GM18907 (cell line): ENCODE results near the gene TKTL2.
A peak's percentile ranks its signal among the peaks of the same experiment; 100 is the strongest.

ENCODE experiments used
- ATAC-seq: cut with Tn5 transposase; IDR thresholded peaks from one replicate; pipeline ENCODE4 v1.9.1; 2021; ENCODE audit warnings: mild to moderate bottlenecking, moderate library complexity; ENCODE audit not compliant: unreplicated experiment

Gene TKTL2, protein sequence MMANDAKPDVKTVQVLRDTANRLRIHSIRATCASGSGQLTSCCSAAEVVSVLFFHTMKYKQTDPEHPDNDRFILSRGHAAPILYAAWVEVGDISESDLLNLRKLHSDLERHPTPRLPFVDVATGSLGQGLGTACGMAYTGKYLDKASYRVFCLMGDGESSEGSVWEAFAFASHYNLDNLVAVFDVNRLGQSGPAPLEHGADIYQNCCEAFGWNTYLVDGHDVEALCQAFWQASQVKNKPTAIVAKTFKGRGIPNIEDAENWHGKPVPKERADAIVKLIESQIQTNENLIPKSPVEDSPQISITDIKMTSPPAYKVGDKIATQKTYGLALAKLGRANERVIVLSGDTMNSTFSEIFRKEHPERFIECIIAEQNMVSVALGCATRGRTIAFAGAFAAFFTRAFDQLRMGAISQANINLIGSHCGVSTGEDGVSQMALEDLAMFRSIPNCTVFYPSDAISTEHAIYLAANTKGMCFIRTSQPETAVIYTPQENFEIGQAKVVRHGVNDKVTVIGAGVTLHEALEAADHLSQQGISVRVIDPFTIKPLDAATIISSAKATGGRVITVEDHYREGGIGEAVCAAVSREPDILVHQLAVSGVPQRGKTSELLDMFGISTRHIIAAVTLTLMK

DNA sequence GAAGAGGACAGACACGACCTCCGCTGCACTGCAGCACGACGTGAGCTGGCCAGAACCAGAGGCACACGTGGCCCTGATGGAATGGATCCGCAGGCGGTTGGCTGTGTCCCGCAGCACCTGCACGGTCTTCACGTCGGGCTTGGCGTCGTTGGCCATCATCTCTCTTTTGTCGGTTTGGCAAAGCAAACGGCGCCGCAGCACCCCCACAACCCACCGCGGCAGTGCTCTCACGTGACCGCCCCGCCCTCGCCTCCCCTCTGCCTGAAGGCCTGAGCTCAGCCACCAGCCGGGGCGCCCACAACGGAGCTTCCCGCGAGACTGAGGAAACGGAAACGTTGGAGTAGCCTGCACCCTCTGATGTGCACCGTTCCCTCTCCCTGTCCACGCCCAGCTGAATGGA, at the start of gene TKTL2:
TKTL2 (minus strand) TSS at position 179 of the 400 bp plus-strand sequence; CDS start at position 159, 20 bp downstream.
- no peak for ATAC-seq

DNA sequence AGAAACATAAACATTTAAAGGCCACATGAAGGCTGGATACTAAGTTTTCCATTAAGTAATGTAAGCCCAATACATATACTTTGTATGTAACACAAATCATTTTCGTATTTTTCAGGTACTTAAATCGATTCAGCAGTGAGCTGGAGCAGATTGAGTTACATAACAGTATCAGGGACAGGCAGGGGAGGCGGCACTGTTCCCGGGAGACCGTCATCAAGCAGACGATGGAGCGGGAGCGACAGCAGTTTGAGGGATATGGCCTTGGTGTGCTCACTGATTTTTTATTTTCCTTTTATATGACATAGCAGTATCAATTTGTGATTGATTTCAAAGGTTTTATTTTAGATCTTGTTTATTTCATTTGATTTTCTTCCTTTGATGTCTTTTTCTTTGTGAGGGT, 41.6 kb upstream of the TKTL2 start:
- no peak for ATAC-seq

DNA sequence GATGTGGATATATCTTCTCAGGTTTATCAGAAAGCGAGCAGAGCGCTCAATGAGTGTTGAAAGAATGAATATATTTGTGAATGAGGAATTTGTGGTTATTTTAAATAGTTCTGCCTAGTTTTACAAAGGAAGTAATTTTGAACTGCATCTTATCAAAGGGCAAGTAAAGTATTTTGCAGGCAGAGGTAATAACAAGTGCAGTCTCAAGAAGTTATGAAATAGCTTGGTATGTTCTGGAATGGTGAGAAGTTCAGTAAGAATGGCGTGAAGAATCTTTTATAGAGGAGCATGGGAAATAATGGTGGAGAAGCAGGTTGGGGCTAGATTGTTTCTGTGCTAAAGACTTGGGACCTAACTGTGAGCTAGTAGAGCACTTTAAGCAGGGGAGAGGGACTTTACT, 31.8 kb upstream of the TKTL2 start:
- no peak for ATAC-seq

DNA sequence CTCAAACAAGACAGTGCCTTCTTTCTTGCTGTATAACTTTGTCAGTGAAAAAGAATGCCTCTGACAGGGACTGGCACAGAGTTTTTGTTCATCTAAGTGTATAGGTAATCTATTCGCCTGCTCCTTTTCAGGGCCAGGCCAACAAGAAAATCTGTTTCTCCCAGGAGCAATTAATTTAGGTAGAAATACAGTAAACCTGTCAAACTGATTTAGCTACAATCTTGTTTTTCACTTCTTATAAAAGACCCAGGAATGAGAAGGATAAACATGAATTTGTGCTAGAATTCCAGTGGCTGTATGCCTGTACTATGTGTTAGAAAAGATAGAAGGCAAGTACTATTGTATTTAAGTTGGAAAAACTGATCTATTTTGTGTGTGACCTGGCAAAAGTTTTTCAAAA, 27.0 kb upstream of the TKTL2 start:
- no peak for ATAC-seq

DNA sequence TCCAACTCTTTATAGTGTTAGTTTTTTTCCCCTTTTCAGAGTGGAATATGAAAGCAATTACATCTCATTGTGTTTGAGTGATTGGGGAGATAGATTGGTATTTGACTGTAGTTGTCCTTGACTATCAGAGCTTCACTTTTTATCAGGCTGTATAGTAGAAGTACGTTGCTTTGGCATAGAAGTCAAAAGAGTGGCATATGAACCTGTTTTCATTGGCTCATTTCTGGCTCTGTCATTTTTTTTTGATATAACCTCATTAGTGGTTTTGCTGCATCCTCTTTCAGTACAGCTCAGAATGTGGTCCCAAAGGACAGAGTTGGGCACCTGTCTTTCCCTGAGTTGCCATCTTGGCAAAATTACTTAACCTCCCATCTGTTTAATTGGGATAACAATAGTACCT, 22.3 kb upstream of the TKTL2 start:
- peak; percentile 40 for ATAC-seq

DNA sequence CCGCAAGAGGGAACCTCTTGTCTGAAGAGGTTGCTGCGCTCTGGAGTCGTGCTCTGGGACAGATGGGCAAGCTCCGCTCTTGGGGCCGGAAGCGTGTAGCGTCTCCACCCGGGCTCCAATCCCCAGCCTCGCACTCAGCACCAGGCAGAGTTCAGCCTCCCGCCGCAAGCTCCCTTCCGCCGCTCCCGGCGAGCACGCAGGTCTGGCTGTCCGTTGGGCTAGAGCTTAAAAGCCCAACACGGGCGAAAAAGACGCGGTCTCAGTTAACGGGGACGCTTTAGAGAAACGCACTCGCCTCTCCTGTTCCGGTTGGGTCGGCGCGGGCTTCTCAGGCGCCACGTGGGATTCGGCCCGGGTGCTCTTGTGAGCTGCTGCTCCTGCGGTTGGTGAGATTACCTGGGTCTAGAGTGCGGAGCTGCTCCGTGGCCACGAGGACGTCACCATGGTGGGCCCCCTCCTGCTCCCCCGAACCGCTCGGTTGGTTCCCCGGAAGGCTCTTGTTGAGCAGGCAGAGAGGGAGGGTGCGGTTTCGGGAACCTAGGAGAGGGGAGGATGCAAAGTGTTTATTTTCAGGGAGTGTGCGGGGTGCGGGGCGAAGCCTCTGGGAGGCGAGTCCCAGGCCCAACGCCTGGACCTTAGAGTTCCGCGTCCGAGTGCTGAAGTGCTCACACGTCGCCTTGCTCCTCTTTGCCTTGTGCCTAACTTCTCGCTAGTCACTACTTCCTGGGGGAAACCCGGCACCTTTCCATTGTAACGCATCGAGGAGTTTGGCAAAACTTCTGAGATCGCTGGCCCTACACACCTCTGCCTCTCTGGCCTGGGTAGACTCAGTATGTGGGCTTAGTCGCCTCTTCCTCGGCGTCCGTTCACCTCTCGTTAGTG, 21.0 kb upstream of the TKTL2 start, which contains the start of gene TMA16:
TMA16 (plus strand) TSS at position 331 of the 882 bp plus-strand sequence; CDS start at position 443, 112 bp downstream.
- ATAC-seq = peak; percentile 93

DNA sequence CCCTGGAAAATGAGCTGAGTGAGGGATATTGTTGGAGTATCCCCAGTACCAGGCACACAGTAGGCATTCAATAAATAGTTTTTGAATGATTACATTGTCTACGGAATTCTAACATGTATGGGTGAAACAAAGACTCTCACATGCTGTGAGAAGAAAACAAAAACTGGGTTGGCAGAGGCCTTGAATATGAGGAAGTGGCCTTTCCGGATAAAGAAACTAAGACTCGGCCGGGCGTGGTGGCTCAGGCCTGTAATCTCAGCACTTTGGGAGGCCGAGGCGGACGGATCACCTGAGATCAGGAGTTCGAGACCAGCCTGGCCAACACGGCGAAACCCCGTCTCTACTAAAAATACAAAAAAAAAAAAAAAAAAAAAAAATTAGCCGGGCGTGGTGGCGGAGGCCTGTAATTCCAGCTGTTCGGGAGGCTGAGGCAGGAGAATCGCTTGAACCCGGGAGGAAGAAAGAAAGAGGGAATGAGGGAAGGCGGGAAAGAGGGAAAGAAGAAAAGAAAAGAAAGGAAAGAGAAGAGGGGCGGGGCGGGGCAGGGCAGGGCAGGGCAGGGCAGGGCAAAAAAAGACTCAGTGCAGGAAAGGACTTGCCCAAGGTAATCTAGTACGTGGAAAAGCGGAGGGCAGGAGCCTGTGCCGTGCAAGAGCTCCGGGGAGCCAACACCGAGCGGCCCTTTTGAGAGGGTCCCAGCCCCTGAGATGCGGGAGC, 20.2 kb upstream of the TKTL2 start:
- no peak for ATAC-seq

DNA sequence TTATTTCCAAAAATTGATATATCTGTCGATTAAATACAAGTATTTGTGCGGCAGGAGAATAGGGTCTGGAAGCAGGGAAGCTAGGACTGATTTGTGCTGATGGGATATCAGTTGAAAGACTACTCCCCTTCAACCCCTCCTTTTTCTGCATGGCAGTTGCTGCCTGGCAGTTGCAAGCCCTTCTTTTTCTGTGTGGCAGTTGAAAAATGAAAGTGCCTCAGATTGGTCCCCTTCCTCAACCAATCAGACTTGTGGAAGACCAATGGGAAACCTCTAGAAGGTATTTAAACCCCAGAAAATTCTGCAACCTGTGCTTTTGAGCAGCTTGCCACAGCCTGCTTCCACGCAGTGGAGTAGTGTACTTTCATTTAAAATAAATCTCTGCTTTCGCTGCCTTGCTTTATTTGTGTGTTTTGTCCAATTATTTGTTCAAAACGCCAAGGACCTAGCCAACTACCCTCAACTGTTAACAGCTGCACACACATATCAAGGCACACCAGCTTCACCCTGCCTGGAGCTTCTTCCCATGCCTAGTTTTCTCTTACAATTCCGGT, 19.5 kb upstream of the TKTL2 start:
- ATAC-seq = no peak

DNA sequence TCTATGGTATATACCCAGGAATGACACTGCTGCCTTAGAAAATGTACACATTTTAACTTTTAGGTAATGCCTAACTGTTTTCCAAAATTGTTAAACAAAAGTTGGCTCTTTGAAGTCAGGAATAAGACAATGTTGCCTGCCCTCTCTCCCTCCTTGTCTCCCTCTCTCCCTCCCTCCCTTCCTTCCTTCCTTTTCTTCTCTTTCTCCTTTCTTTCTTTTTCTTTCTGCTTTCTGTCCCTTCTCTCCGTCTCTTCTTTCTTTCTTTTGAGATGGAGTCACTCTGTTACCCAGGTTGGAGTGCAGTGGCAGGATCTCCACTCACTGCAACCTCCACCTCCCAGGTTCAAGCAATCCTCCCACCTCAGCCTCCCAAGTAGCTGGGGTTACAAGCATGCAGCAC, 16.4 kb upstream of the TKTL2 start:
- ATAC-seq = no peak

DNA sequence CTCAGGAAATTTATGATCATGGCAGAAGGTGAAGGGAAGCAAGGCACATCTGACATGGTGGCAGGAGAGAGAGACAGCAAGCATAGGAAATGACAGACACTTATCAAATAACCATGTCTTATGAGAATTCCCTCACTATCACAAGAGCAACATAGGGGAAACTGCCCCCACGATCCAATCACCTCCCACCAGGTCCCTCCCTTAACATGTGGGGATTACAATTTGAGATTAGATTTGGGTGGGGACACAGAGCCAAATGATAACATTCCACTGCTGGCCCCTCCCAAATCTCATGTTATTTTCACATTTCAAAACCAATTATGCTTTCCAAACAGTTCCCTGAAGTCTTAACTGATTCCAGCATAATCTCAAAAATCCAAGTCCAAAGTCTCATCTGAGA, 12.8 kb upstream of the TKTL2 start:
- ATAC-seq = no peak

DNA sequence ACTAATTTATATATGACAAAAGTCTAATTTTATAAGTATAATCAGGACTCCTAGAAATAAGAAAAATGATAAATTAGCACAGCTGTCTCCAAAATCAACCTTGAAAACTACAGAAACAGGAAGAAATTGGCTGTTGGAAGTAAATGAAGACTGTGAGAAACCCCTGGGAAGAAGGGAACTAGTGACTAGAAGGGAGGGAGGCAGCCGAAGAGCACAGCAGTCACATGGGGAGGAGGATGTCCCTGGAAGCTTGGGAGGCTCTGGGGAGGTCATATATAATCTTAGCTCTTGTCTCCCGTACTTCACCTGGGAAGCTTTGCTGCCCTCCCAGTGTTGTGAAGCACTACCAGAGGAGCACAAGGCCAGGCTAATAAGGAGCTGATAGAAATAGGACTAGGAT, 12.0 kb upstream of the TKTL2 start:
- no peak for ATAC-seq

DNA sequence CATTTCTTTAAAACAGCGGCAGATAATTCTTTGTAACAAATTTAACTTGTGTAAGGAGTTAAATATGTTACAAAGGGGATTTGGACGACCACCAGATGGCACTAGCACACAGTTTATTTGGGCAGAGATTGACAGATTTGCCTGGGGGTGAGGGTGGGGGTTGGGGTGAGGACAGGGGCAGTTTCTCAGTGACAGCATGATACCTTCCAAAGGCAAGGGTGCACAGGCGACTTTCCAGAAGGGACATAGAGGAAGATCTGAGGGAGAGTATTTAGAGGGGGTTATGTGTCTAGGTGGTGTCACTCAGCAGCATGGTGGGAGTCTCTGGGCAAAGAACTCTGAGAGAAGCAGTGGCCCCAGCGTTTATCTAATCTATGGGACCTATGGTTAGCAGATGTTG, 11.4 kb upstream of the TKTL2 start:
- peak; percentile 69 for ATAC-seq

DNA sequence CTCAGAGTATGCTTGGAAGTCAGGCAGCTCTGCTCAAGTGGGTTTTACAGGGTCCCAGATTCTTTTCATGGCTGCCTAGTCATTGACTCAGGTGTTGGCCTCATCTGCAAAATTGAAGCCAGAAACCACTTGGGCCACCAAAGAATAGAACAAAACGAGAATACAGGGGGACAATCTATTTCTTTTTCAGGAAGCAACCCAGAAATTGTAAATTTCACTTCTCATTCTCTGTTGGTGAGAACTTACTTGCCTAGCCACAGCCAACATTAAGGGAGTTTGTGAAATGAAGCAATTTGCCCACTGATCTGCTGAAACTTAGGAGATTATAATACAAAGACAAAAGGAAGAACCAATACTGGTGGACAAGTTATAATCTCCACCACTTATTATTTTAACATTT, 8.6 kb upstream of the TKTL2 start:
- peak; percentile 62 for ATAC-seq

DNA sequence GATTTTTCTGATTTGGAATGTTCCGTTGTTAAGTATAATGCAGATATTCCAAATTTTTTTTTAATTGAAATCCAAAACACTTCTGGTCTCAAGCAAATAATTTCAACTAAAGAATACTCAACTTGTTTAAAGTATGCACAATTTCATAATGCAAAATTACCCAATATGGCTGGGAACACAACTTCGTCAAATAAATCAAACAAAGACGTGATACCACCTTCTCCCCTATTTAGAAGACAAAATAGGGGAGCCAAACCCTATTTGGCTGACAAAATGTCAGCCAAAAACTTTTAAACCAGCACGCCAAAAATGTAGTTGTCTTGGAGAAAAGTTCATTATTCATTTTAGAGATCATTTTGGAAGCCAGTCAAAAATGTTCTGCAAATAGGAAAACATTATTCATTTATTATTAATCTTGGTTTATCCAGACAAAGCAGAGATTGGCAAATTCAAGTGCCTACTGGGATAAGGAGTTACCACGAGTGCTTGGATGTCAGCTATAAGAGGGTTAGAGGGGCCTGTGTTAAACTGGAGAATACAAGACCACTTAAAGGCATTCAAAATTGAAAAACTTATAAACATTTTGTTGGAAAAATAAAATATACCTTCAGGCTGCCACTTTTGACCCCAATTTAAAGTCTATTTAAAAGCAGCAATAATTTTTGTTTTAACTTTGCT, 3.3 kb upstream of the TKTL2 start:
- ATAC-seq = no peak

DNA sequence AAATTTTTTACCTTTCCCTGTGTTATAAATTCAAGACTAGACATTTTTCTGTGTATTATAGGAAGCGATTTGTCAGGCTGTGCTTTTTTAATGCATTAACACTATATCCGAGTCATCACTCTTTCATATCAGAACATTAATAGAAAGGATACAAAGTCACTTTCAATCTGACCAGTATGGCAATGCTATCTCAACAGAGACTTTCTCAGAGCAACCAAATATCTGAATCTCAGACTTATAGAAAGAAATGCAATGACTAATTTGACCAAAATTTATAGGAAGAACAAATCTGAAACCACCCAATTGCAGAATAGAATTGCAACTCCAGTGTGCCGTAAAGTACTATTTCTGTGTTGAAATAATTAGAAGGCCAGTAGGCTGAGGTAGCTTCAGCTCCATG, 473 bp upstream of the TKTL2 start:
- ATAC-seq = peak; percentile 62

DNA sequence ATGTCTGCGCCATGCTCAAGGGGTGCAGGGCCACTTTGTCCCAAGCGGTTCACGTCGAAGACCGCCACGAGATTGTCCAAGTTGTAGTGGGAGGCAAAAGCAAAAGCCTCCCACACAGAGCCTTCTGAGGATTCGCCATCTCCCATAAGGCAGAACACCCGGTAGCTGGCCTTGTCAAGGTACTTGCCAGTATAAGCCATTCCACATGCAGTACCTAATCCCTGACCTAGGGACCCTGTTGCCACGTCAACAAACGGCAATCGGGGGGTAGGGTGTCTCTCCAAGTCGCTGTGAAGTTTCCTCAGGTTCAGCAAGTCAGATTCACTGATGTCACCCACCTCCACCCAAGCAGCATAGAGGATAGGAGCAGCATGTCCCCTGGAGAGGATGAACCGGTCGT, 424 bp downstream of the TKTL2 start:
- no peak for ATAC-seq

DNA sequence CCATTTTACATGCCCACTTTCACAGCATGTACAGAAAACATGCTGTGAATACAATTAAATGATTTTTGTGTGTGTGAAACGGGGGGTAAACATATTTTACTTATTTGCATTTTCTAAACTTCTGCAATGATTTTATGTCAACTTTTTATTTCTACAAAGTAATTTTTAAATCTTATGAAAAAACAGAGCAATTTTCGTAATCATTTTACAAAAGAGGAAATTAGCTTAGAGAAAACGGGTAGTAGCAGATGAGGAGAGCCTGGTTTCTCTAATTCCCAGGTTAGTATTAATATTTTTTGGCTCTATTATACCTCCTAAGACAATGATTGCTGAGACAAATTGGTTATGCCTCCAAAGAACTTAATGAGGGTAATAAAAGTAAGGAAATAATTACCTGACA, 3.2 kb downstream of the TKTL2 start:
- ATAC-seq = no peak

DNA sequence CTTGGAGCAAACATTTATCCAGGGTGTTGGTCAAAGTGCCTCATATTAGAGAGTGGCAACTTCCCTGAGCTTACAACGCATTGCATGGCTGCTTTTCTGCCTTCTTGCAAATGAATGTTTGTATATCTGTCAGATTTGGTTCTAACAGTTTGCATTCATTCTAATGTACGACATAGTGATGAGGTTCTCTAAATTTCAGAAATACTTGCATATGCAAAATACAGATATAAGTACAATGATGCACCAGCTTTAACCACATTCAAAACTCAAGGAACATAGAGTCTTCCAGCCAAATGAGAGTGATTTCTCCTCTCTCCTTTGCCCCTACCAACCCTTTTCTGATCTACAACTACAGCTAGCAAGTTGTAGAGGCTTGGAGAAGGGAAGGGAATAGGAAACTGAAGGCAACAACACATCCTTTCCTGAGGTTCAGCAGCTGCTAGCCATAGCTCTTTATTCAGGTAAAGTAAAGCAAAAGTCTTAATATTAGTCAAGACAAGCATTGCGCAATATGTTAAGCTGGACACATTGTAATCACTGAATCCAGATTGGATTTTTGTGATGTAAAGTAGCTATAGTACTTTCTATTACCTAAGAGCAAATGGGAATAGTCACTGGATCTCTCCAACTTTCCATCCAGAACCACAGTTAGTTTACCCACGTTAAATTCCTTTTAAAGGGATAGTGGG, 6.3 kb downstream of the TKTL2 start:
- ATAC-seq = no peak

DNA sequence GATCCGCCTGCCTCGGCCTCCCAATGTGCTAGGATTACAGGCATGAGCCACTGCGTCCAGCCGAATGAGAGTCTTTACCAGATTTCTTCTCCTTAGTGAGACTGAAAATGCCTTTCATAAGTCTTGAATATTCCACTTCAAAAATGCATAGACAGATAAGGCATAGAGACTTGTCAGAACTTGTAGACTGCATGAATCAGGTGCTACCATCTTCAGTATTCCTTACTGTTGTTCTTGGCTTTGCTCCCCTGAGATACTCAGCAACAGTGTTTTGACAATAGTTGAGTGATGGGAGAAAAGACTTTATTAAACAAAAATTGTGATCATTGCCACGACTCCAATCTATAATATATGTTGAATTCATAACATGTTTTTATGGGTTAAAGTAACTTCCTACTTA, 11.0 kb downstream of the TKTL2 start:
- ATAC-seq = no peak
